Esophagus squamous epithelium (tissue), 4 donors: ENCODE data around the gene AP3D1.

Experiments
- CTCF ChIP-seq, 6 experiments: fragments of 450-650 bp in 4 of 6; fragments of 200-600 bp in 2 of 6; sonication (generic) in 2 of 6; IDR thresholded peaks; one replicate each; pipeline ENCODE4 v1.5.1; 2016 to 2019; ENCODE audit warnings: antibody characterized with exemption in 6 of 6, mild to moderate bottlenecking in 4 of 6, moderate library complexity in 4 of 6
- POLR2A ChIP-seq, 4 donors: fragments of 450-650 bp; IDR thresholded peaks; one replicate each; pipeline ENCODE4 v1.6.1; 2017; ENCODE audit warnings: antibody characterized with exemption in 4 of 4, mild to moderate bottlenecking in 4 of 4, moderate library complexity in 3 of 4

GRCh38 chr19:2076526-2076944 lies 74.8 kb downstream of the AP3D1 start:
- TF ChIP-seq POLR2A (IDR thresholded peaks at IDR 0.05) (no peak), CTCF (IDR thresholded peaks at IDR 0.05) (no peak)
